ENCODE data around the gene CYP1A1. TPM values are rescaled to one million over a fixed set of nuclear protein-coding genes. Genes with fewer than 3 reads are reported as not detected.

The CYP1A1 gene
- total and polyA plus RNA-seq, 2 donors: 0.09 to 0.11 TPM

DNA sequence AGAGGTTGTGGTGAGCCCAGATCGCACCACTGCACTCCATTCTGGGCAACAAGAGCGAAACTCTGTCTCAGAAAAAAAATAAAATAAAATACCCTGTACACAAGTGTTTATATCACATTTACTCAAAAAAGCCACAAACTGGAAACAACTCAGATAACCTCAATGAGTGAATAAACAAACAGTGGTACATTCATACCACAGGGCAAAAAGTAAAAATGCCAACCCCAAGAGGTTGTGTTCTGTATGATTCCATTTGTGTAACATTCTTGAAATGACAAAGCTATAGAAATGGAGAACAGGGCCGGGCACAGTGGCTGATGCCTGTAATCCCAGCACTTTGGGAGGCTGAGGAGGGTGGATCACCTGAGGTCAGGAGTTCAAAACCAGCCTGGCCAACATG lies 42.4 kb downstream of the CYP1A1 start:
- Histone ChIP-seq H3K27me3 (ENCODE audit: control insufficient read depth in 2 of 2, insufficient read depth in 1 of 2, low read length in 1 of 2) (no peaks in the 10 kb centered on the region), H3K27ac (ENCODE audit: low read depth in 1 of 2, low read length in 1 of 2) (no peak overlapping the region), H3K9me3 (ENCODE audit: control insufficient read depth in 2 of 2, insufficient read depth in 1 of 2, low read length in 1 of 2) (no peaks in the 10 kb centered on the region), H3K36me3 (ENCODE audit: control insufficient read depth in 2 of 2, insufficient read depth in 2 of 2, low read length in 1 of 2) (peaks cover 0 to 9% of the 10 kb centered on the region in 2 donors), H3K4me3 (ENCODE audit: low read length in 2 of 2) (no peak overlapping the region), H3K4me1 (ENCODE audit: control insufficient read depth in 2 of 2, insufficient read depth in 2 of 2, low read length in 2 of 2) (no peaks in the 10 kb centered on the region)
- 97% methylated on average over 3 of the region's 3 CpGs for WGBS
- DNase-seq (ENCODE audit: low read depth in 6 of 9, low spot score in 9 of 9): no peak

- Histone ChIP-seq H3K27ac (ENCODE audit: low read depth in 1 of 2, low read length in 1 of 2) (no peak overlapping the region), H3K4me3 (ENCODE audit: low read length in 2 of 2) (no peak overlapping the region), H3K9me3 (ENCODE audit: control insufficient read depth in 2 of 2, insufficient read depth in 1 of 2, low read length in 1 of 2) (no peaks in the 10 kb centered on the region), H3K4me1 (ENCODE audit: control insufficient read depth in 2 of 2, insufficient read depth in 2 of 2, low read length in 2 of 2) (no peaks in the 10 kb centered on the region), H3K27me3 (ENCODE audit: control insufficient read depth in 2 of 2, insufficient read depth in 1 of 2, low read length in 1 of 2) (no peaks in the 10 kb centered on the region), H3K36me3 (ENCODE audit: control insufficient read depth in 2 of 2, insufficient read depth in 2 of 2, low read length in 1 of 2) (peaks cover 0 to 6% of the 10 kb centered on the region in 2 donors)
- WGBS: 98% methylated on average over 2 of the region's 2 CpGs
- no peak for DNase-seq (ENCODE audit: low read depth in 6 of 9, low spot score in 9 of 9)
Observed at GRCh38 chr15:74680456-74680855, 44.9 kb downstream of the CYP1A1 start.

DNA sequence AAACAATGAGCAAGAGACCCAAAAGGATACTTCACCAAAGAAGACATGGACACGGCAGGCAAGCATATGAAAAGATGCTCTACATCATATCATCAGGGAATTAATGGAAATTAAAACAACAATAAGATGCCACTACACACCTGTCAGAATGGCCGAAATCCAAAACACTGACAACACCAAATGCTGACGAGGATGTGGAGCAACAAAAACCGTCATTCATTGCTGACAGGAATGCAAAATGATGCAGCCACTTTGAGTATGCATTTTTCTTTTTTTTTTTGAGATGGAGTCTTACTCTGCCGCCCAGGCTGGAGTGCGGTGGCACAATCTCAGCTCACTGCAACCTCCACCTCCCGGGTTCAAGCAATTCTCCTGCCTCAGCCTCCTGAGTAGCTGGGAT lies 48.5 kb downstream of the CYP1A1 start:
- no peaks in the 10 kb centered on the region for H3K9me3 ChIP-seq (ENCODE audit: control insufficient read depth in 2 of 2, insufficient read depth in 1 of 2, low read length in 1 of 2)
- WGBS: 97% methylated on average over 7 of the region's 7 CpGs
- no peak overlapping the region for H3K27ac ChIP-seq (ENCODE audit: low read depth in 1 of 2, low read length in 1 of 2)
- no peaks in the 10 kb centered on the region for H3K4me1 ChIP-seq (ENCODE audit: control insufficient read depth in 2 of 2, insufficient read depth in 2 of 2, low read length in 2 of 2)
- H3K27me3 ChIP-seq (ENCODE audit: control insufficient read depth in 2 of 2, insufficient read depth in 1 of 2, low read length in 1 of 2): no peaks in the 10 kb centered on the region
- H3K36me3 ChIP-seq (ENCODE audit: control insufficient read depth in 2 of 2, insufficient read depth in 2 of 2, low read length in 1 of 2): peaks cover 17 to 19% of the 10 kb centered on the region in 2 donors
- no peak for DNase-seq (ENCODE audit: low read depth in 6 of 9, low spot score in 9 of 9)
- no peak overlapping the region for H3K4me3 ChIP-seq (ENCODE audit: low read length in 2 of 2)

DNA sequence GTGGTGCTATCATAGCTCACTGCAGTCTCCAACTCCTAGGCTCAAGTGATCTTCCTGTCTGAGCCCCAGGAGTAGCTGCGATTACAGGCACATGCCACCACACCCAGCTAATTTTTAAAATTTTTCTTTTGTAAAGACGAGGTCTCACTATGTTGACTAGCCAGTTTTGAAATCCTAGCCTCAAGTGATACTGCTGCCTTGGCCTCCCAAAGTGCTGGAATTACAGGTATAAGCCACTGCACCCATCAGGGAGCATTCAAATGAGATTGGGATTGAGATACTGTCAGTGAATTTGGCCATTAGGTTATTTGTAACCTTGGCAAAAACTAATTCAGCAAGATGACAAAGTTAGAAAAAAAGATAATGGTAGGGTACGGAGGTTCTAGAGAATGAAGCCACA lies 51.2 kb downstream of the CYP1A1 start:
- Histone ChIP-seq H3K4me1 (ENCODE audit: control insufficient read depth in 2 of 2, insufficient read depth in 2 of 2, low read length in 2 of 2) (no peaks in the 10 kb centered on the region), H3K27me3 (ENCODE audit: control insufficient read depth in 2 of 2, insufficient read depth in 1 of 2, low read length in 1 of 2) (no peaks in the 10 kb centered on the region), H3K27ac (ENCODE audit: low read depth in 1 of 2, low read length in 1 of 2) (no peak overlapping the region), H3K4me3 (ENCODE audit: low read length in 2 of 2) (no peak overlapping the region), H3K9me3 (ENCODE audit: control insufficient read depth in 2 of 2, insufficient read depth in 1 of 2, low read length in 1 of 2) (no peaks in the 10 kb centered on the region), H3K36me3 (ENCODE audit: control insufficient read depth in 2 of 2, insufficient read depth in 2 of 2, low read length in 1 of 2) (peaks cover 30 to 33% of the 10 kb centered on the region in 2 donors)
- WGBS: 98% methylated on average over 3 of the region's 3 CpGs
- no peak for DNase-seq (ENCODE audit: low read depth in 6 of 9, low spot score in 9 of 9)

DNA sequence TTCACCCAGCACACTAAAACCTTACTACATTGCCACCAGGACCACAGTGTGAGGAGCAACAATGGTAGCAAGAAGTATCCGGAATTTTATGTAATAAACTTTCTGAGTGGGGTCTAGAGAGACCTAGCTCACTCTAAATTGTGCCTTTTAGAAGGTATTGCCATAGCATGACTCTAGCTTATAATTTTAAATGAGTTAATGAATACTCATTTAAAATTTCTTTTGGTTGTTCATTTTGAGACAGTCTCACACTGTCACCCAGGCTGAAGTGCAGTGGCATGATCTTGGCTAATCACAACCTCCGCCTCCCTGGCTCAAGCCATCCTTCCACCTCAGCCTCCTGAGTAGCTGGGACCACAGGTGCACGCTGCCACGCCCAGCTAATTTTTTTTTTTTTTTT lies 55.7 kb downstream of the CYP1A1 start:
- H3K27ac ChIP-seq (ENCODE audit: low read depth in 1 of 2, low read length in 1 of 2): no peak overlapping the region
- no peaks in the 10 kb centered on the region for H3K9me3 ChIP-seq (ENCODE audit: control insufficient read depth in 2 of 2, insufficient read depth in 1 of 2, low read length in 1 of 2)
- no peak overlapping the region for H3K4me3 ChIP-seq (ENCODE audit: low read length in 2 of 2)
- H3K36me3 ChIP-seq (ENCODE audit: control insufficient read depth in 2 of 2, insufficient read depth in 2 of 2, low read length in 1 of 2): peaks cover 26 to 42% of the 10 kb centered on the region in 2 donors
- no peak for DNase-seq (ENCODE audit: low read depth in 6 of 9, low spot score in 9 of 9)
- 96% methylated on average over 4 of the region's 4 CpGs for WGBS
- H3K4me1 ChIP-seq (ENCODE audit: control insufficient read depth in 2 of 2, insufficient read depth in 2 of 2, low read length in 2 of 2): no peaks in the 10 kb centered on the region
- no peaks in the 10 kb centered on the region for H3K27me3 ChIP-seq (ENCODE audit: control insufficient read depth in 2 of 2, insufficient read depth in 1 of 2, low read length in 1 of 2)

Other genes with a start within 250 kb of the CYP1A1 start
- 5.8 TPM for gene ARID3B, start 184.3 kb downstream of the CYP1A1 start, total RNA-seq
- 5.6 TPM for gene ARID3B, start 184.3 kb downstream of the CYP1A1 start, polyA plus RNA-seq
- gene CLK3, start 109.7 kb downstream of the CYP1A1 start, total RNA-seq: 53.2 TPM
- 90.8 TPM for gene CLK3, start 109.7 kb downstream of the CYP1A1 start, polyA plus RNA-seq
- gene EDC3, start 29.5 kb downstream of the CYP1A1 start, total RNA-seq: 10.1 TPM
- 14.6 TPM for gene EDC3, start 29.5 kb downstream of the CYP1A1 start, polyA plus RNA-seq
- gene CYP1A2, start 23.3 kb upstream of the CYP1A1 start, total RNA-seq: not detected
- gene CYP1A2, start 23.3 kb upstream of the CYP1A1 start, polyA plus RNA-seq: 0.05 TPM
- 39.2 TPM for gene CSK, start 56.6 kb upstream of the CYP1A1 start, total RNA-seq
- 94.4 TPM for gene CSK, start 56.6 kb upstream of the CYP1A1 start, polyA plus RNA-seq
- gene LMAN1L, start 87.3 kb upstream of the CYP1A1 start, total RNA-seq: not detected
- 0.41 TPM for gene LMAN1L, start 87.3 kb upstream of the CYP1A1 start, polyA plus RNA-seq
- 0.05 TPM for gene CPLX3, start 101.1 kb upstream of the CYP1A1 start, total RNA-seq
- gene CPLX3, start 101.1 kb upstream of the CYP1A1 start, polyA plus RNA-seq: 1.1 TPM
- gene ULK3, start 117.6 kb upstream of the CYP1A1 start, total RNA-seq: 26.0 TPM
- 59.4 TPM for gene ULK3, start 117.6 kb upstream of the CYP1A1 start, polyA plus RNA-seq
- 15.7 TPM for gene SCAMP2, start 147.8 kb upstream of the CYP1A1 start, total RNA-seq
- 35.2 TPM for gene SCAMP2, start 147.8 kb upstream of the CYP1A1 start, polyA plus RNA-seq
- 36.1 TPM for gene MPI, start 164.5 kb upstream of the CYP1A1 start, total RNA-seq
- 22.2 TPM for gene MPI, start 164.5 kb upstream of the CYP1A1 start, polyA plus RNA-seq
- 28.0 TPM for gene FAM219B, start 181.3 kb upstream of the CYP1A1 start, total RNA-seq
- 25.5 TPM for gene FAM219B, start 181.3 kb upstream of the CYP1A1 start, polyA plus RNA-seq
- 65.5 TPM for gene COX5A, start 212.5 kb upstream of the CYP1A1 start, total RNA-seq
- 191 TPM for gene COX5A, start 212.5 kb upstream of the CYP1A1 start, polyA plus RNA-seq
- gene RPP25, start 231.2 kb upstream of the CYP1A1 start, total RNA-seq: 3.5 TPM
- 6.7 TPM for gene RPP25, start 231.2 kb upstream of the CYP1A1 start, polyA plus RNA-seq

Measured in thymus (tissue), 11 donors.